ENCODE data around the gene THAP4.
"Not testable (repeated sequence)": the region's sequence is repeated elsewhere in the genome, so short reads cannot be mapped to it uniquely, and the experiment has no call there.

The THAP4 gene

DNA sequence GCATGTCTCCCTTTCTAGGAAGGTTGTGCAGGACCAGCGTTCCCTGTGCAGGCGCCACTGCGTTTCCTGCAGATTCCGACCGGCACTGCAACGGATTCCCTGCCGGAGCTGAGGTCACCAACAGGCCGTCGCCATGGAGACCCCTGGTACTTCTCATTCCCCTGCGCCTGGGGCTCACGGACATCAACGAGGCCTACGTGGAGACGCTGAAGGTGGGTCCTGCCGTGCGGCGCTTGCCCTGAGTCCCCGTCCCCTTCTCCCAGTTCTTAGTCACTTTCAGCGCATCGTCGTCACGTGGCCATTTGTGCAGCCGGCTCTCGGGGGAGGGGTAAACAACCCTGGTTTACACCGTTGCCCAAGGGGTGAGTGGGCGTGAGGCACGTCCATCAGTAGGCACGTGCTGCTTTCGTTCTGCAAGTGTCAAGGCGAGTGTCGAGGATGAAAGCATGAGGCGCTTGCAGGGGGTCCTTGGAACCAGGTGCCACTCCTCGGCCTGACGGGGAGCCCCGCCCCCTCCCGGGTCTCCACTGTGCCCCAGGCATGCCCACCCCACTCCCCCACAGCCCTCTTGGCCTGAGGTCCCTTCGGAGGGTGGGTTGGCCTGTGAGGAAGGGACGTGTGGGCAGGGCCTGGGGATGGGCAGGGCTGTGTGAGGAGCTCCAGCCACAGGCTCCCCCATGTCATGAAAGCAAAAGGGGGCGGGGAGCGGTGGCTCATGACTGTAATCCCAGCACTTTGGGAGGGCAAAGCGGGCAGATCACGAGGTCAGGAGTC, 29.9 kb upstream of the THAP4 start:
- no peak for DNase-seq (ENCODE audit: low read depth, low spot score)

DNA sequence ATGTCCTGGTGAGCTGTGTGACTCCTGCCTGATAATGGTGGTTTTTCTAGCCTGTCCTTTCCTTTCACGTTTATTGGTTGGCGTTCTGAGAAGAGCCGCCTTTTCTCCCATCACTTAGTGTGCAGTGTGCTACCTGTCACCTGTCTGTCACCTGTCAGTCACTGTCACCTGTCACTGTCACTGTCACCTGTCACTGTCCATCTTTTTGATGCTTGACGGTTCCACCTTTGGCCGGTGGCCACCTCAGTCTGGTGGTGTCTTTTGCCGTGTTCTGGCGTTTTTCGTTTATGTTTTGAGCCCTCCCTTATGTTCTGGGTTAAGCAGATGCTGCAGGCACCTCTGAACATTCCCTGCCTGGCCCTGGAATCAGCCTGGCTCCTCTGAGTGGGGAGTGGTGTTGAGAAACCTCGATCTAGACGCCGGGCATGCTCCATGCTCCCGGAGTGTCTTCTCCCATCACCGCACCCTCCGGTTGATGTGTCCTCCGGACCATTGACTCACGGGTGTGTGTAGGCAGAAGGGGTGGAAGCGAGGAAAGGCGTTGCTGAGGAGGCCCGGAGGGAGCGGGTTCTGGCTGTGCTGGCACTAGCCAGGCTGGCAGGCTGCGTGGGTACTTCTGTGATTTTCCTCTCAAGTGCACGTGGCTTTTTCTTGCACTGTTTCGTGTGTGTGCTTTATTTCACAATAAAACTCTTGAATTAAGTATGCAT, 28.9 kb upstream of the THAP4 start:
- no peak for DNase-seq (ENCODE audit: low read depth, low spot score)

DNA sequence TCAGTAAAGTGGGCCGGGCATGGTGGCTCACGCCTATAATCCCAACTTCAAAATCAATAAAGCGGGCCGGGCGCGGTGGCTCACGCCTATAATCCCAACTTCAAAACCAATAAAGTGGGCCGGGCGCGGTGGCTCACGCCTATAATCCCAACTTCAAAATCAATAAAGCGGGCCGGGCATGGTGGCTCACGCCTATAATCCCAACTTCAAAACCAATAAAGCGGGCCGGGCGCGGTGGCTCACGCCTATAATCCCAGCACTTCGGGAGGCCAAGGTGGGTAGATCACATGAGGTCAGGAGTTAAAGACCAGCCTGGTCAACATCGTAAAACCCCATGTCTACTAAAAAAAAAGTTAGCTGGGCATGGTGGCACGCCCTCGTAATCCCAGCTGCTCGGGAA, 25.8 kb upstream of the THAP4 start:
- not testable (repeated sequence) for DNase-seq (ENCODE audit: low read depth, low spot score)

DNA sequence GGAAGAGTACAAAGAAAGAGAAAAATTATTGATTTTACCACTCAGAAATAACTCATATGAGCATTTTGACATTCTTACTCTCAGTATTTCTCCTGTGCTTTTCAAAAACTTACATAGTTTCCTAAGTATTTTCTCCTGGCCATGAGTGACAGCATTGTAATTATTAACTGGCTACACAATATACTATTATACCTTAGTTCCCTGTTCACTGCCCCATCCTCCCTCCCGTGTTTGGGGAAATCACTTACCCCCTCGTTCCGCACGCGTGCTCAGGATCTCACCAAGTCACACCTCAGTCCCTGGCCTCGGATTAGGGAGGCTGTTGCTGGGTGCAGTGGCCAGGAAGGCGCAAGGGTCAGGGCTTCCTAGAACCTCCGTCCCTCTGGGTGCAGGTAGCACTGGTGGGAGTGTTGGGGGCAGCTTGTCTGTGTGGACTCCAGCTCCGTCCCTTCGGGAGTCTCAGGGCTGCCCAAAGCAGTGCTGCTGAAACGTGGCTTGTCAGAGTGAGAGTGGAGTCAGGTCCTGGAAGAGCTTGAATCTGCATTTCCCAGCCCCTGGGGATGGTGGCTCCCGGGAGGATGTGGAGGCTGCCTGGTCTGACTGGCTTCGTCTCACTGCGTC, 23.7 kb upstream of the THAP4 start:
- DNase-seq (ENCODE audit: low read depth, low spot score), result no peak

DNA sequence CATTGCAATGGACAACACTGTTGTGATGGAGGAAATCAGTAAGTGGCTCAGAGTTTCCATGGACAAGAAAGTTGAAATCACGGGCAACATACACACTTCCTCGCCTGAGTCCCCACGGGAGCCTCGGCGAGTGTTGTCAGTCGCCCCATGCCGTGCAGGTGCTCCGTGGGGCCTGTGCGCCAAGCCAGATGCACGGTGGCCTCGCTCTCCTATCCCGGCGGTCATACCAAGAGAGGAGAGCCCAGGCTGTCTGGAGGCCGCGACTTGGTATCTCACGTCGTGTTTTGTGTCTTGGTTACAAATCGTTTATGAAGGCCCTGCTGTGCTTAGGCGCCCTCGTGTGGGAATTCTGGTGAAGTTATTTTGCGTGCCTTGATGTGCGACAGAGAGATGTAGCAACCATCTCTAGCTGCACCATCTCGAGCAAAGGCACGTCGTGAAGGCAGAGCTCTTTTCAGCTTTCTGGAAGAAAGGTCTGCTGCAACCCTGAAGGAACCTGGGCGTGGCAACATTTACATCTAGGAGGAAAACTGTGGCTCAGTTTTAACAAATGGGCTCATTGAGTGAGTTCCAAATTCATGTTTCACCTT, 22.3 kb upstream of the THAP4 start:
- no peak for DNase-seq (ENCODE audit: low read depth, low spot score)

DNA sequence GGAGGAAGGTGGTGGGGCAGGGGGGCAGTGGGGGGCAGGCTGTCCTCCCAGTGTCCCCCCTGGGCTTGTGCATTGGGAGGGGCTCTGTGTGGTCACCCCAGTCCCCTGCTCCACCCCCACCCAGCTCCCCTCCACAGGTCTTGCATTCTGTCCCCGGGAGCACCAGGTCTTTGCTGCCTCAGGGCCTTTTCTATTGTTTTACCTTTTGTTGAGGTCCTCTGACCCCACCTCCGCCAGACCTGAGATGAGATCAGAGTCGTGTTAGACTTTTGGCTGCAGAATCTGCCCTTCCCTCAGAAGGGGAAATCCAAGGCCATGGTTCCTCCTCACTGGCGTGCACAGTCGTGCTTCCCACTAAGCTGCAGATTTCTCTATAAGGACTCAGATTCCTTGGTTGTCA, 21.3 kb upstream of the THAP4 start:
- no peak for DNase-seq (ENCODE audit: low read depth, low spot score)

DNA sequence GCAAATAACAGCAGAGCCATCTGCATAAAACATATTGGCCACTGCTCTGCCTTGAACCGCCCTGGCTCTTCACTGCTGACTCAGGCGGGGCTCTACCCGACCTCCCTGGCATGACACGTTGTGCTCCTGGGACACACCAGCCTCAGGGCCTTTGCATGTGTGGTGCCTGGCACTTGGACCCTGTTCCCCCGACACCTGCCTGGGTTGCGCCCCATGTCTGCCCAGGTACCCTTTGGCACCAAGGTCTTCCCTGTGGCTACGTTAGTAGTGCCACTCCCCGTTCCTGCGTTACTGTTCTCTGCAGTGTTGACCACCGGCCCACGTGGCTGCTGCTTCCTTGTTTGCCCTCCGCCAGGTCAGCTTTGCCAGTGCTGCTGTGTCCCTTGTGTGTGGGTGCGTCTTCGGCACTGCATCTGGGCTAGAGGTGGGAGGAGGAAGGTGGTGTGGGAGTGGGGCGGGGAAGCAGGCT, 20.9 kb upstream of the THAP4 start:
- DNase-seq (ENCODE audit: low read depth, low spot score), result no peak

DNA sequence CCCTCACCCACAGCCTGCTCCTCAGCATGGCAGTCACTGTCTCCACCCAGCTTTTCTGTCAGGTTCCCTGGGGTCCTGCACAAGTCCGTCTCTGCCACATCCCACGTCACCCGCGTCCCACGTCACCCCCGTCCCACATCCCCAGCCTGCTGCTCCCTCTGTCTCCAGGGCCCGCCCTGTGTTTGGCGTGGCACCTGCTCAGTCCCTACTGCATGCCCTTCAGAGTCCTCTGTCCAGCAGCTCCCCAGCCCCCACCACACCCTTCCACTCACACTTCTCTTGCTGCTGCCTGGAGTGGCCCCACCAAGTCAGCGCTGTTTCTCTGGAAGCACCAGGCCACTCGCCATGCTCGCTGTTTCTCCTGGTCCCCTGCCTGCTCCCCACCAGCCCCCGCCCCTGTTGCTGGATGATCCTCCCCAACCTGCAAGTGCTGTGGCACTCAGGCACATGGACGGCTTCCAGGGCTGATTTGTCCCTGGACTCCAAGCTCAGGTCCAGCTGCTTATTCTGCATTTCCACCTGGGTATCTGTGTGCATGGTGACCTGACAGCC, 19.3 kb upstream of the THAP4 start:
- DNase-seq (ENCODE audit: low read depth, low spot score), result no peak

DNA sequence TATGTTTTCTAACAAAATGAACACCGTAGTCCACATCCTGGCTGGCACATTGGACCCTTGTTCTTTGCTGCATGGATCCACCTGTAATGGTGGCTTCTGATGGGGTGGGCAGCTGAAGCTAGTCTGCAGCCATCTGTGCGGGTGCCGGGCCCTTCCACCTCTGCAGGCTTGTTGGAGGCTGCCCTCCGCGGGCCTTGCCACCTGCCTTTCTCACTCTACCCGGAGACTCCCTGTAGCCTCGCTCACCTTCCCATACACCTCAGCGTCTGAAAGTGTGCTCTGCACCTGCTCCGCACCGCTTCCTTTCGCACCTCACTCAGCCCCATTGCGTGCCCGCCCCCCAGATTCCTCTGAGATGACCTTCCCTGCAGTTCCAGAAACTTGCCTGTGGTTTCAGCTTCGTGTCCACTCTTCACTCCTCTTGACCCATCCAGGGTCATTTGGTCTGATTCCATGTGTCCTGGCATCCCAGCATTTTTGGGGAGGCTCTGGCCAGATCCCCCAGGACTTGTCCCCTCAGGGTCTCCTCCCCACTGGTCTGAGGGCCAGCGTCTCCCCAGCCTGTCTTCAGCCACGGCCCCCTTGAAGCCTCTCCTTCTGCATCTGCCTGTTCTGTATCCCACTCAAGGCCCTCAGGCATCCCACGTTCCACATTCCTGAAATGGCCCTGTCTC, 18.7 kb upstream of the THAP4 start:
- no peak for DNase-seq (ENCODE audit: low read depth, low spot score)

DNA sequence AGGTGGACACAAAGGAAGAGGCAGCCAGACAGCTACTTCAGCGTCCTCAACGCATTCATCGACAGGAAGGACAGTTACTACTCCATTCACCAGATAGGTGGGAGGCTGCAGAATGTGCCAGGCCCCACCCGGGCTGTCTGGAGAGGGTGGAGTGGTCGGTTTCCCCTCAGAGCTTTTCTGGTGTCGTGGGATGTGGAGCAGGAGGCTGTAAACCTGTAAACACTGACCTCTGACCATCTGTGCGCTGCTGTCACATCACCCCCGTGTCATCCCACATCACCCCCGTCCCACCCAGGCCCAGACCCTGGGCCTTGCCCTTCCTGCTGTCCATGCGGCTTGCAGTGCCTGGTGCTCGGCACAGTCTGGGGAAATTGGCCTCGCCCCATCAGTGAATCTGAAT, 17.6 kb upstream of the THAP4 start:
- DNase-seq (ENCODE audit: low read depth, low spot score), result no peak

DNA sequence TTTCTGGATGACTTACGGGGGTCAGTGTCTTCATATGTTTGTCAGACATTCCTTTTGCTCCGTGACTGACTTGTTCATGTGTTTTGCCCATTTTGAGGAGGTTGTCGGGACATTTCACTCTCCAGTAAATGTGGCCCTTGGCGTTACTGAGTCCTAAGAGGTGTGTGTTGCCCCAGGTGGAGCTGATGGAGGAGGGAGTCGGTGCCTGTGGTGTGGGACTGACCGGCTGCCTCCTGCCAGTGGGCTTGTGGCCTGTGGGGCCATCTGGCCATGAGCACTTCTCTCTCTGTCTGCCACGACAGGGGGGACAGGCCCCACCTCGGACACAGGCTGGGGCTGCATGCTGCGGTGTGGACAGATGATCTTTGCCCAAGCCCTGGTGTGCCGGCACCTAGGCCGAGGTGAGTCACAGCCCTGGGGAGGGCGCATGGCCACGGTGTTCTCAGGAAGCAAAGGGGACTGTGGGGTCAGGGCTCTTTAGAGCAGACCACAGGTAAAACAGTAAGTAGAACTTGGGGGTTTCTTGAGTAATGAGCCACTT, 16.3 kb upstream of the THAP4 start:
- no peak for DNase-seq (ENCODE audit: low read depth, low spot score)

DNA sequence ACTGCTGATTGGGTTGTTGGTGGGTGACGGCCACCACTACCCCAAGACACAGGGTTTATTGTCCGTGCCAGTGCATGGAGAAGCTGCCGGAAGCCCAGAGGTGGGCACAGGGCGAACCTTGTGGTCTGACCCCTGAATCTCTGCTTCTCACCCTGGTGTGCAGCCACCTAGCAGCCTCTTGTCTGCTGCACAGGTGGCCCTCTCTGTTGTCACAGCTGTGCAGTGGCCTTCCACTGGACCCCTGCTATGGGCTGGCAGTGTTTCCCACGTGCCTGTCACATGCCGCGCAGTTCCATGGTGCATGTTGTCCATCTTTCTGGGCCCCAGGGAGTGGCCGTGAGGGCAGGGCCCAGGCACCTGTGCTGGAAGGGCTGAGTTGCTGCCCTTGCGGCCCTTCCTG, 15.8 kb upstream of the THAP4 start:
- no peak for DNase-seq (ENCODE audit: low read depth, low spot score)

DNA sequence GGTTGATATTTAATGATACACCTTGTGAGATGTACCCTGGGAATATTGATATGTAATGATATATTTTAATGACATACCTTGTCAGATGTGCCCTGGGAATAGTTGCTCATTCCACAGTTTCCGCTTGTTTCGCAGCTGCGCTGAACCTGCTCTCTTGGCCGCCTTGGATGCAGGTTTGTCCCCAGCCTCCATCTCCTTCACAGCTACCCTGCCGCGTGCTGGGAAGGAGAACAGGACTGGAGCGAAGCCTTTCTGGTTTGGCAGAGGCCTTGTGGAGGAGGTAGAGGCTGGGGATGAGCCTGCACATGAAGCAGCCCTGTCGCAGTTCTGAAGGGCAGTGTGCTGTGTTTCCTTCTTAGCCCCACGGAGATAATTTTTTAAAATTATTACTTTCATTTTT, 15.2 kb upstream of the THAP4 start:
- DNase-seq (ENCODE audit: low read depth, low spot score), result no peak

DNA sequence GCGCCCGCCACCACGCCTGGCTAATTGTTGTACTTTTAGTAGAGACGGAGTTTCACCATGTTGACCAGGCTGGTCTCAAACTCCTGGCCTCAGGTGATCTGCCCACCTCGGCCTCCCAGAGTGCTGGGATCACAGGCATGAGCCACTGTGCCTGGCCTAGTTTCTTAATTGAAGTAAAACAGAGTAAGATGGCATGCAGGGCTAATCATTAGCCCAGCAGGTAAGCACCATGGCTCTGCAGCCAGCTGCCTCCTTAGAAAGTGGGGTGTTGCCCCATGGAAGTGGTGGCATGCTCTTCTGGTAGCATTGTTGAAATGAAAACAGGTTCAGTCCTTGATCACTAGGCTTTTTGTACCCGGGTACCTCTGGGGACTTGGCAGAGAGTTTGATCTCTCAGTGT, 13.0 kb upstream of the THAP4 start:
- DNase-seq (ENCODE audit: low read depth, low spot score), result no peak

DNA sequence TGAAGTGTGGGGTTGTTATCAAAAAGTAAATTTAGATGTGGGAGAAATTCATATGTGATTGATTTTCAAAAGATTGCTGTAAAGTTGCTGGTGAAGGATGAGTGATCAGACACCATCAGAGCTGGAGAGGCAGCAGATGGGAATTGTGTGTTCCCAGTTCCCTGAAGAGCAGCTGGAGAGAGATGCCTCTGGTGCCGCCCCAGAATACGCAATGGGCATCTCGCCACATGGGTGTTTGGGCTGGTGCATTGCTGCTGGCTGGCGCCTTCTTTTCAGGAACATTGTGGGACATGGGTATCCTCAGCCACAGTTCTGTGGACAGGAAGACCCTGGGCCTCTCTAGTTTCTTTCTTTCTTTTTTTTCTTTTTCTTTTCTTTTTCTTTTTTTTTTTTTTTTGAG, 12.4 kb upstream of the THAP4 start:
- DNase-seq (ENCODE audit: low read depth, low spot score), result no peak

DNA sequence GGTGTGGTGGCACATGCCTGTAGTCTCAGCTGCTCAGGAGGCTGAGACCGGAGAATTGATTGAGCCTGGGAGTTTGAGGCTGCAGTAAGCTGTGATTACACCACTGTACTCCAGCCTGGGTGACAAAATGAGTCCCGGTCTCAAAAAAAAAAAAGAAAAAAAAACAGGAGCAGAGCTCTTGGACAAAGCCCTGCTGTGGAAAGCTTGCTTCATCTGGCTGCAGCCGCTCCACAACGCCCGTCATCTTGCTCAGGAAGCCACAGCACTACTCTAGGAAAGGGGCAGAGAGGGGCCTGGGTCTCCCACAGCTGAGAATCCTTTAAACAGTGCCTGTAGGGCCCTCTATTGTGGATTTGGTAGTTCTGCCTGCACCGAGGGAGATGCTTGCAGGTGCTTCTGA, 11.5 kb upstream of the THAP4 start:
- no peak for DNase-seq (ENCODE audit: low read depth, low spot score)

DNA sequence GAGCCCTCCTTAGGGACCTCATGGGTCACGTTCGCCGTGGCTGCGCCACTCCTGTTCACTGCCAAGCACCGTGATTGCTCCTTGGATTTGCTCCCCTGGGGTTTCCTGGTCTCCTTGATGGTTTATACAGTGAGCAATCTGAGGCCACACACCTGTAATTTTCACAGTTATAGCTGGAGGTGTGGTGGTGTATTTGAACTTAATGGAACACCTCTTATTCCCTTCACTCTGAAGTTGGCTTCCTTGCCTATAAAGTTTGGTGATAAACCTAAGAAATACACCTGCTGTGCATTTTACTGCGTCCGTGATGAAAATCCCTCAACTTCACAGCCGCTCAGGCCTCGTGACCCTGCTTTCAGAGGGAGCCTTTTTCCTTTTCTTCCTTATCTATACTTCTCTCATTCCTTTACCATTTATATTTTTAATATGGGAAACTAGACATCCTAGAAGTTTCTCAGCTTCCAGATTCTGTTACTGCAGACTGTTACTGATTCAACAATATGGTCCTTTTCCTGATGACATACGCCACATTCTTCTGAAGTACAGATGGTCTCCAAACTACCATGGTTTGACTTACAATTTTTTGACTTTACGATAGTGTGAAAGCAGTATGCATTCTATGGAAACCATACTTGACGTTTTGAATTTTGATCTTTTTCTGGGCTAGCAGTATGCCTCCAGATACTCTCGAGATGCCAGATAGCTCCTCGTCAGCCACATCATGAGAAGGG, 9.1 kb upstream of the THAP4 start:
- DNase-seq (ENCODE audit: low read depth, low spot score), result no peak

DNA sequence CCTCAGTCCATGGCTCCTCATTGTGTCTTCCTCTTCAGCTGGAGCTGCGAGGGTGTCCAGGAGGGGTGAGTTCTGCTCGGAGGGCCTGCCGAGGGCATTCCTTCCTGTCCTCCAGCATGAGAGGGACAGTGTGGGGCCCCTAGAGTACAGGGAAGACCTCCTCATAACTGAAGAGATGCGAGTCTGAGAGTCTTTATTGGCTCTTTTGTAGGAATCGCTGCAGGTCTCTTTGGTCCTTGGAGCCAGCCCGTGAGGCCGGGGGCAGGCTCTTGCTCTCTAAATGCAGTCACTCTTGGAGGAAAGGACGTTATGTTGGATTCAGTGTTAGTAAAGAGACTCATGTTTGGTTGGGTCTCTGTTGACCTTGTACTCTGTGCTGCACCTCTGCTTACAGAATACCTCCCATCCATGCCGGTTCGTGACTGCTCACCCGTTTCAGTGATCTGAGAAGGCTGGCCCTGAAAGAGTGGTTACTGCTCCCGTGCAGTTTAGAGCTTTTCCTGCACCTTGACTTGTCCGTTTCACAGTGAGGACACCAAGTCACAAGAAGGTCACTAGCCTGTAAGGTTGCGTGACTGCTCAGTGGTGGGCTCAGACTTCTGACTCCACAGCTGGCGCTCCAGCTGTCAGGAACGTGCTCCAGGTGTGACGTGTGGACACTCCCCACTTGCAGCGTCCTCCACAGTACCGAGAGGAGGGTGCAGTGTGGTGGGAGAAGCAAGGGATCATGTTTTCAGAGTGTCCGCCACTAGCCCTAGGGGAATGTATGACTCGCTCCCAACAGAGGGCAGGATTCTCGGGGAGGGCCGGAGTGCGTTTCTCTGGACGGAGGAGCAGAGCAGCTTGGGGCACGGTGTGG, 8.3 kb upstream of the THAP4 start:
- DNase-seq (ENCODE audit: low read depth, low spot score), result no peak

DNA sequence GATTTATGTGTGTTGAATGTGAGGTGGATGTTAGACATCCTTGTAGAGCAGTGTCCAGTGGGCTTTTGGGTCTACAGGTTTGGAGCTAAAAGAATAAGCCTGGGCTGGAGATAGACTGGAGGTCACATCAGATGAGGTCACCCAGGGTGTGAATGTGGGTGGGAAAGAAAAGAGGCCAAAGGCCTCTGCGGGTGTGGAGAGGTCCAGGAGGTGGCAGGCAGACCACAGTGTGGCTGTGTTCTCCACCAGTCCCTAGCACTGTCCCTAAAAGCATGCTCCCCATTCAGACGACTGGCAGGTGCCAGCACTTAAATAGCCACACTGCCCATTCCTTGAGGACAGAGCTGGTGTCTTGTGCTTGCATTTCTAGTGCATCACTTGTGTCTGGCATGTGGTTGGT, 4.7 kb upstream of the THAP4 start:
- DNase-seq (ENCODE audit: low read depth, low spot score), result no peak
